ENCODE data around the gene LPIN1.
"Not testable (repeated sequence)": the region's sequence is repeated elsewhere in the genome, so short reads cannot be mapped to it uniquely, and the experiment has no call there.

LPIN1 gene

DNA sequence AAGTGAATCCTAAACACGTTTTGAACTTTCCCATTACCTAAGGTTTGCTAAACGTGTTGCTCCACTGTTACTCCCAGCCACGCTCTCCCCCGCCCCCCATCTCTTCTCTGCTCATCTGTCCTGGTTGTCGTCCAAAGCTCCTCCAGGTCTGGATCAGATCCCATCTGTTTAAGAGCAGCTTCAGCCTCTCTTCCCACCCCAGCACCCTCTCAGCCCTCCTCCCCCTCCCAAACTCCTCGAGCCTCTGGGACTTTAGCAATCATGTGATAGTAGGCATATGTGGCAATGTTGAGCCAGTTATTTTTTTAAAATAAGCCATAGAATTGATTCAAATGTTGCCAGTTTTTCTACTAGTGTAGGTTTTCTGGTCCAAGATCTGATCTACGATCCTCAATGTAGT is 20.0 kb upstream of the LPIN1 start:
- Histone ChIP-seq H3K4me1 (ENCODE audit: control insufficient read depth, insufficient read depth, low read length, poor library complexity, severe bottlenecking) (no peaks in the 10 kb centered on the region), H3K27me3 (replicated peaks; ENCODE audit: control insufficient read depth, insufficient read depth, low read length, poor library complexity, severe bottlenecking) (no peaks in the 10 kb centered on the region), H3K27ac (ENCODE audit: insufficient read depth, low read length, poor library complexity, severe bottlenecking) (no peak overlapping the region), H3K4me3 (ENCODE audit: insufficient read depth, low read depth, low read length, poor library complexity, severe bottlenecking) (no peak overlapping the region), H3K36me3 (ENCODE audit: control insufficient read depth, insufficient read depth, low read length) (no peaks in the 10 kb centered on the region), H3K9me3 (ENCODE audit: control insufficient read depth, low read length) (no peaks in the 10 kb centered on the region)
- no peak for DNase-seq

GRCh38 chr2:11729362-11730212 is 16.8 kb upstream of the LPIN1 start:
- H3K4me3 ChIP-seq (ENCODE audit: insufficient read depth, low read depth, low read length, poor library complexity, severe bottlenecking): no peak overlapping the region
- DNase-seq: no peak
- H3K27ac ChIP-seq (ENCODE audit: insufficient read depth, low read length, poor library complexity, severe bottlenecking): no peak overlapping the region
- H3K4me1 ChIP-seq (ENCODE audit: control insufficient read depth, insufficient read depth, low read length, poor library complexity, severe bottlenecking): no peaks in the 10 kb centered on the region
- H3K9me3 ChIP-seq (ENCODE audit: control insufficient read depth, low read length): no peaks in the 10 kb centered on the region
- no peaks in the 10 kb centered on the region for H3K27me3 ChIP-seq (replicated peaks; ENCODE audit: control insufficient read depth, insufficient read depth, low read length, poor library complexity, severe bottlenecking)
- no peaks in the 10 kb centered on the region for H3K36me3 ChIP-seq (ENCODE audit: control insufficient read depth, insufficient read depth, low read length)

- not testable (repeated sequence) for H3K4me3 ChIP-seq (ENCODE audit: insufficient read depth, low read depth, low read length, poor library complexity, severe bottlenecking); H3K27me3 ChIP-seq (replicated peaks; ENCODE audit: control insufficient read depth, insufficient read depth, low read length, poor library complexity, severe bottlenecking); H3K4me1 ChIP-seq (ENCODE audit: control insufficient read depth, insufficient read depth, low read length, poor library complexity, severe bottlenecking); H3K36me3 ChIP-seq (ENCODE audit: control insufficient read depth, insufficient read depth, low read length); H3K9me3 ChIP-seq (ENCODE audit: control insufficient read depth, low read length); H3K27ac ChIP-seq (ENCODE audit: insufficient read depth, low read length, poor library complexity, severe bottlenecking); DNase-seq
Measured at GRCh38 chr2:11731214-11731984, 15.0 kb upstream of the LPIN1 start.

DNA sequence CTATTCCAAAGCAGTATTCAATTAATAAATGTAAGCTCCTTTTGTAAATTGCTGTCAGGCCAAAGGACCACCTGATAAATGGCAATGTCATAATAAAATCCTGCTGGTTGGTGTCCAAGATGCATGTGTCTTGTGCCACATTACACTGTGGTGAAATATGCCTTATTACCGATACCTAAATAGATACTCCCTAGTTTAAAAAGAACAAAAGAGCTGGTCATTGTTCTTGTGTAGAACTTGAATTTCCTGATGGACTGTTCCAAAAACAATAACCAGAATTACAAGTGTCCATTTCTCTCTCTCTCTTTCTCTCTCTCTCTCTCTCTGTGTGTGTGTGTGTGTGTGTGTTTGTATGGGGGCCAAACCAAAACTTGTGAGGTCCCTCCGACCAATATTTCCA is 13.8 kb upstream of the LPIN1 start:
- no peaks in the 10 kb centered on the region for H3K9me3 ChIP-seq (ENCODE audit: control insufficient read depth, low read length)
- no peak for DNase-seq
- H3K4me3 ChIP-seq (ENCODE audit: insufficient read depth, low read depth, low read length, poor library complexity, severe bottlenecking): no peak overlapping the region
- no peaks in the 10 kb centered on the region for H3K4me1 ChIP-seq (ENCODE audit: control insufficient read depth, insufficient read depth, low read length, poor library complexity, severe bottlenecking)
- no peaks in the 10 kb centered on the region for H3K27me3 ChIP-seq (replicated peaks; ENCODE audit: control insufficient read depth, insufficient read depth, low read length, poor library complexity, severe bottlenecking)
- no peak overlapping the region for H3K27ac ChIP-seq (ENCODE audit: insufficient read depth, low read length, poor library complexity, severe bottlenecking)
- H3K36me3 ChIP-seq (ENCODE audit: control insufficient read depth, insufficient read depth, low read length): no peaks in the 10 kb centered on the region

- DNase-seq; H3K9me3 ChIP-seq (ENCODE audit: control insufficient read depth, low read length); H3K27ac ChIP-seq (ENCODE audit: insufficient read depth, low read length, poor library complexity, severe bottlenecking); H3K36me3 ChIP-seq (ENCODE audit: control insufficient read depth, insufficient read depth, low read length); H3K4me1 ChIP-seq (ENCODE audit: control insufficient read depth, insufficient read depth, low read length, poor library complexity, severe bottlenecking); H3K27me3 ChIP-seq (replicated peaks; ENCODE audit: control insufficient read depth, insufficient read depth, low read length, poor library complexity, severe bottlenecking); H3K4me3 ChIP-seq (ENCODE audit: insufficient read depth, low read depth, low read length, poor library complexity, severe bottlenecking): not testable (repeated sequence)
Measured at GRCh38 chr2:11737852-11738251, 8.6 kb upstream of the LPIN1 start.

- Histone ChIP-seq H3K36me3 (ENCODE audit: control insufficient read depth, insufficient read depth, low read length) (no peaks in the 10 kb centered on the region), H3K4me3 (ENCODE audit: insufficient read depth, low read depth, low read length, poor library complexity, severe bottlenecking) (no peak overlapping the region), H3K27me3 (replicated peaks; ENCODE audit: control insufficient read depth, insufficient read depth, low read length, poor library complexity, severe bottlenecking) (no peaks in the 10 kb centered on the region), H3K9me3 (ENCODE audit: control insufficient read depth, low read length) (no peaks in the 10 kb centered on the region), H3K27ac (ENCODE audit: insufficient read depth, low read length, poor library complexity, severe bottlenecking) (no peak overlapping the region), H3K4me1 (ENCODE audit: control insufficient read depth, insufficient read depth, low read length, poor library complexity, severe bottlenecking) (peaks cover 4% of the 10 kb centered on the region)
- DNase-seq: no peak
Measured at GRCh38 chr2:11738589-11739436, 7.6 kb upstream of the LPIN1 start.

DNA sequence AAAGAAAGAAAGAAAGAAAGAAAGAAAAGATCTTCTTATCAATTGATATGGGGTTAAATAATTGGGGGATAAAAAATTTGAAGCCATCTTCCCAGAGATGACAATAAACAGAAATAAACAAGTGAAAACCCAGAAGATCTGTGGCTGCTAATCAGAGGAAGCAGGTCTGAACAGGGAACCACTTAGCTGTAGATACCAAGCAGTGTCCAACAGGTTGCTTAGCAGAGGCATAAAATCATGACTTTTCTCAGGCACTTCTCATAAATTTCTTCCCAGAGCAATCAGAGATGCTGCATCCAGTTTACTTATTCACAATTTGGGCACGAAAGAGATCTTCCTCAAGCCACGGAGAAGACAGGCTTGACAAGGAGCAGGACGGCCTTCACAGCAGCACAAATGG is 5.7 kb upstream of the LPIN1 start:
- Histone ChIP-seq H3K9me3 (ENCODE audit: control insufficient read depth, low read length) (no peaks in the 10 kb centered on the region), H3K27me3 (replicated peaks; ENCODE audit: control insufficient read depth, insufficient read depth, low read length, poor library complexity, severe bottlenecking) (no peaks in the 10 kb centered on the region), H3K27ac (ENCODE audit: insufficient read depth, low read length, poor library complexity, severe bottlenecking) (no peak overlapping the region), H3K4me1 (ENCODE audit: control insufficient read depth, insufficient read depth, low read length, poor library complexity, severe bottlenecking) (peaks cover 20% of the 10 kb centered on the region), H3K4me3 (ENCODE audit: insufficient read depth, low read depth, low read length, poor library complexity, severe bottlenecking) (no peak overlapping the region), H3K36me3 (ENCODE audit: control insufficient read depth, insufficient read depth, low read length) (no peaks in the 10 kb centered on the region)
- DNase-seq: no peak

DNA sequence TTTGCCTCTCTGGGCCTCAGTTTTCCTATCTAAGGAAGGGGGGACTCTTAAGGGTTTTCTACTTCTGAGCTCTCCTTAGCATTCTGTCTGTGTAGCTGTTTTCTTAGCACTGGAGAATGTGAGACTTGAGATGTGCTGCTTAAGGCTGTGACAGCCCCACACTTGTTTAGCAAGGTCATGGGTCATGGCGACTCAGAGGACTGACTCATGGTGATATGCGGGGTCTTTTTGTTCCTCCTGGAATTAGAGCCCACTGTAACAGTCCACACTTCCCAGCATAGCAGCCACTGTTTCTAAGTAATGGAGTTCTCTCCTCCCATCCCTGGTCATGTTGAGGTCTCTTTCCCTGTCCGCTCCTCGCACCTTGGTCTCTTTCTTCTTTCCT is 4.1 kb upstream of the LPIN1 start:
- DNase-seq: no peak
- no peaks in the 10 kb centered on the region for H3K27me3 ChIP-seq (replicated peaks; ENCODE audit: control insufficient read depth, insufficient read depth, low read length, poor library complexity, severe bottlenecking)
- no peak overlapping the region for H3K4me3 ChIP-seq (ENCODE audit: insufficient read depth, low read depth, low read length, poor library complexity, severe bottlenecking)

GRCh38 chr2:11742702-11743357 is 3.6 kb upstream of the LPIN1 start:
- no peak for DNase-seq
- peaks cover 25% of the 10 kb centered on the region for H3K4me1 ChIP-seq (ENCODE audit: control insufficient read depth, insufficient read depth, low read length, poor library complexity, severe bottlenecking)
- H3K4me3 ChIP-seq (ENCODE audit: insufficient read depth, low read depth, low read length, poor library complexity, severe bottlenecking): no peak overlapping the region
- no peaks in the 10 kb centered on the region for H3K36me3 ChIP-seq (ENCODE audit: control insufficient read depth, insufficient read depth, low read length)
- no peaks in the 10 kb centered on the region for H3K9me3 ChIP-seq (ENCODE audit: control insufficient read depth, low read length)
- H3K27me3 ChIP-seq (replicated peaks; ENCODE audit: control insufficient read depth, insufficient read depth, low read length, poor library complexity, severe bottlenecking): no peaks in the 10 kb centered on the region
- H3K27ac ChIP-seq (ENCODE audit: insufficient read depth, low read length, poor library complexity, severe bottlenecking): no peak overlapping the region

More for the DNA sequence above, 4.1 kb upstream of the LPIN1 start:
- Histone ChIP-seq H3K27ac (ENCODE audit: insufficient read depth, low read length, poor library complexity, severe bottlenecking) (no peak overlapping the region), H3K9me3 (ENCODE audit: control insufficient read depth, low read length) (no peaks in the 10 kb centered on the region), H3K4me1 (ENCODE audit: control insufficient read depth, insufficient read depth, low read length, poor library complexity, severe bottlenecking) (peaks cover 20% of the 10 kb centered on the region), H3K36me3 (ENCODE audit: control insufficient read depth, insufficient read depth, low read length) (no peaks in the 10 kb centered on the region)
